G401 (cell line): ENCODE data around the gene CPLX1. TPM values are rescaled to one million over a fixed set of nuclear protein-coding genes. Genes with fewer than 3 reads are reported as not detected.
"Not testable (repeated sequence)": the region's sequence is repeated elsewhere in the genome, so short reads cannot be mapped to it uniquely, and the experiment has no call there.

Experiments used
- DNase-seq: peaks from one replicate; pipeline ENCODE4 v3.0.0-alpha.2; 2015; ENCODE audit warnings: low spot score
- in situ Hi-C: cut with HindIII; loops from 2 replicates; pipeline ENCODE4 v1.10.0; 2016; ENCODE audit warnings: low sequenced_read_pairs, mixed read lengths
- total RNA-seq: library from RNA; depleted of rRNA; stranded (reverse); fragments of >200 nt; shearing (Covaris generic); gene quantifications from 2 replicates; pipeline ENCODE4 v1.2.3, GENCODE V29; 2014

Gene CPLX1
- total RNA-seq, 1 experiment from 2014 or later = 4.7 TPM

DNA sequence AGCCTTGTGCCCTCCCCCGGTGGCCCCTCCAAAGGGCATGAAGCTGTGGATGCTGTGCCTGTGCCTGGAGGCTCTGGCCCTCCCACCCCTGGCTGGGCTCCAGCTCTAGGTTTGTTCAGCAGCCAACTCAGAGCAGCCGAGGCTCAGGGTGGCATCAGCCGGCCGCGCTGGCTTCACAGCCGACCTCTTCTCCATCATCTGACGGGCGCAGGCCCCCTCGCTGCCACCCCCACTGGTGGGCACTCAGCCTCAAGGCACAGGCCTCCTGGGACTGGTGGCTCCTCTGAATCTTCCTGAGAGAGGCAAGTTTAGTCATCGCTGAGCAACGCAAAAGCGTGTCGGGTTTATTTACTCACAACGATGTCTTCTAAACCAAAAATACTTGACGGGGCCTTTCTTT lies 74.3 kb downstream of the CPLX1 start:
- peak; percentile 71 for DNase-seq
- in situ Hi-C loops = no loop called here

DNA sequence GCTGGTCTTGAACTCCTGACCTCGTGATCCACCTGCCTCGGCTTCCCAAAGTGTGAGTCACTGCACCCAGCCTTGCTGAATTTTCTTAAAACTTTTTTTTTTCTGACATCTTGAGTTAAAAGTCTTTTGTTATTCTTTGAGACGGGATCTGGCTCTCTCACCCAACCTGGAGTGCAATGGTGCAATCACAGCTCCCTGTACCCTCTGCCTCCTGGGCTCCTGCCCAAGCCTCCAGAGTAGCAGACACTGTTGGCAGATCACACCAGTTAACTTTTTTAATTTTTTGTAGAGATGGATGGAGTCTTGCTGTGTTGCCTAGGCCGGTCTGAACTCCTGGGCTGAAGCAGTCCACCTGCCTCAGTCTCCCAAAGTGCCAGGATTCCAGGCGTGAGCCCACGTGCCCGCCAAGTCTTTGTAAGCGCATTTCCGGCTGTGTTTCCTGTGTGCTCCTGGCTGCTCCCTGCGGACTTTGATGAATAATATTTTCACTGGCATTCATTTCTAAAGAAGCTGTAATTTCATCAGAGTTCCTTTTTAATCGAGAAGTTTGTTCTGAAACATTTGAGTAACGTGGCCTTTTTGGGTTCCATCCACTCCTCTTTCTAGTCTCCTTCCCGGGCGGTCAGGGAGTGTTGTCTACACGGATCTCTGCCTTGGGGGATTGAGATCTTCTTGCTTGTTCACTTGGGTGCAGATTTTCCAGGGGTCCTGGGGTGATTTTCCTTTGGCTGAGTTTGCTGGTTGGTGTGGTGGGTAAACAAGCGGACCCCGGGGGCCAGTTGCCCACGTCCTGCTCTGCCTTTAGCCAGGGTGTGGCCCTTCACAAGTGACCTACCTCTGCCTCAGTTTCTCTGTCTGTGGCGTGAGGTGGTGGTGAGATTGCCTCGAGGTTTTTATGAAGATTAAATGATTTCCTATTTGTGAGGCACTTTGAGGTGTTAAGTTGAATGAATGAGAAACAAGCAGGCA lies 75.9 kb downstream of the CPLX1 start:
- in situ Hi-C loops = no loop called here
- DNase-seq = peak; percentile 61

DNA sequence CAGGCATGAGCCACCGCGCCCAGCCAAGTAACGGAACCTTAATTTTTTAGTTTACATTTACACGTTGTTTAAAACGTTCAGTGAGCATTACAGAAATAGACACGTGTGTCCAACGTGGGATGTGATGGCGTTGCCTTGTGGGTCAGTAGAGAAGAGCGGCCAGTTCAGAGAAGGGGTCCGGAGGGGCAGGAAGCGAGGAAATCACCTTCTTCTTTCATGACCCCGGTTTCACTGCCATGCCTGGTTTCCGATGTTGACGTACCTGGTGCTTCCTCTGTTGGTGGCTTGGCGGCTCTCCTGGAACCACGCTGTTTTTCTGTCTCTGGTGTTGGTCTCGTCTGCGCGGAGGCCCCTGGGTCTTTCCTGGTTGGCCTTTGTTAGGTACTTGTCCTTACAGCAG lies 77.5 kb downstream of the CPLX1 start:
- DNase-seq = no peak
- in situ Hi-C loops = no loop called here

DNA sequence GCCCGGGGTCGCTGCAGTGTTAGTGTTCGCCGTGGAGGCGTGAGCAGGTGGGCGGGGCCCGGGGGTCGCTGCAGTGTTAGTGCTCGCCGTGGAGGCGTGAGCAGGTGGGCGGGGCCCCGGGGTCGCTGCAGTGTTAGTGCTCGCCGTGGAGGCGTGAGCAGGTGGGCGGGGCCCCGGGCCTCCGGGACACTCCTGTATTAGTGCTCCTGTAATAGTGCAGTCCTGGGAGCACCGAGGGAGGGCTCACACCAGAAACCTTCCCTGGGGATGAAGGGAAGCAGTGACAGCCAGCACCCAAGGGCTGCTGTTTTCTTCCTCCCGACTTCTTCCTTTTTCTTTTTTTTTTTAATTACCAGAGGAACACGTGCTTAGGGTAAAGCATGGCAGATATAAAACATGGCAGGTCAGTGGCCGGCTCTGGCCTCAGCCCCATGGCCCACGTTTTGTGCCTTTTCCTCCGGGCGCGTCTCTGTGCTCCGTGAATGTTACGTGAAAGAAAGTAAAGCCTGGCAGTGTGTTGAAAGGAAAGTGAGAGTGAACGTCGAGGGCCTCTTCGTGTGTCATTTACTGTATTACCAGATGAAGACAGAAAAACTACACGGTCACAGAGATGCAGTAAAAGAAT lies 78.3 kb downstream of the CPLX1 start:
- no peak for DNase-seq
- in situ Hi-C loops = no loop called here

DNA sequence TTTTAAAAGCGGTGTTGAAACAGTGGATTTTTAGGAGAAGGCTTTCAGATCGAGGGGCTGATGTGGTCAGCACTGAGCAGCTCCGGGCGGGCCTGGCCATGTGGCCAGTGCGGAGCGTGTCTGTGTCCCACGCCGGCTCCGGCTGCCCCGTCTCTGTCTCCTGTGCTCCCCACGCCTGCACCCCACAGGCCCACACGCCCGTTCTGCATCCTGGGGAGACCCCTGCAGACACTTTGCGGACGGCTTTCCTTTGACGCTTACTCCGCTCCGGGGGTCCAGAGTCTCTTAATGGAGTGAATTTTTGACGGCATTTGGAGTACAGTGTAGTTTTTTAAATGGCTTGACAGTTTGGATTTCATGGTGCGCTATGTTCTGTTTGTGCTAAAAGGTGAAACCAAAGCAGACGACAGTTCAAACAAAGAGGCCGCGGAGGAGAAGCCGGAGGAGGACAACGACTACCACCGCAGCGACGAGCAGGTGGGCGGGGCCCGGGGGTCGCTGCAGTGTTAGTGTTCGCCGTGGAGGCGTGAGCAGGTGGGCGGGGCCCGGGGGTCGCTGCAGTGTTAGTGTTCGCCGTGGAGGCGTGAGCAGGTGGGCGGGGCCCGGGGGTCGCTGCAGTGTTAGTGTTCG lies 81.6 kb downstream of the CPLX1 start:
- in situ Hi-C loops = no loop called here
- no peak for DNase-seq

DNA sequence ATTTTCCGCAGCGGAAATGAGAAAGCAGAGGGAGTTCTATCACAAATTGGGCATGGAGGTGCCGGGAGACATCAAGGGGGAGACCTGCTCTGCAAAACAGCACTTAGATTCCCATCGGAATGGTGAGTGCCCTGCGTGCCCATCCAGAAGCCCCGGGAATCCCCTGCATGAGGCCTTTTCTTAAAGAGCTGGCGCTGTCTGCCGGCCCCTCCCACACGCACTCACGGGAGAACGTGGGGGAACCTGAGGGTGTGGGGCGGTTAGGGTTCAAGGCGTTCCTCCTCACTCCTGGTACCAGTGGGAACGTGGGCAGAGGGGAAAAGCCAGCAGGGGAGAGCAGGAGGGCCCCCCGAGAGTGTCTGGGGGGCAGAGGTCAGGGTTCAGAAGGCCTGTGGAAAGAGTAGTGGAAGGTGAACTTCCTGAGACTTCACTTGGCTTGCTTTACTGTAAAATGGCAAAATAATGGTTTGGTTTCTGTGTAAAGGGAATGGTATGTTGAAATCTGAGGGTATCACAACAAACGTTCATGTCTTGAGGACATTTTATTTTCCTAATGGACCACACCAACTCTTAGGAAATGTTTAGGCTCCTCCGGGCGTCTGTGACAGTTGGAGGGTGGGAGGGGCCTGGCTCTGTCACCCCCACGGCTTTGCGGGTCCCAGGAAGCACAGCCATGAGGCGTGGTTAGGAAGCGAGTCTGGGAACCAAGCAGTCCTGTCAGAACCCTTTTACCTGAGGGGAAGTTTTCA lies 82.3 kb downstream of the CPLX1 start:
- in situ Hi-C loops = no loop called here
- no peak for DNase-seq

DNA sequence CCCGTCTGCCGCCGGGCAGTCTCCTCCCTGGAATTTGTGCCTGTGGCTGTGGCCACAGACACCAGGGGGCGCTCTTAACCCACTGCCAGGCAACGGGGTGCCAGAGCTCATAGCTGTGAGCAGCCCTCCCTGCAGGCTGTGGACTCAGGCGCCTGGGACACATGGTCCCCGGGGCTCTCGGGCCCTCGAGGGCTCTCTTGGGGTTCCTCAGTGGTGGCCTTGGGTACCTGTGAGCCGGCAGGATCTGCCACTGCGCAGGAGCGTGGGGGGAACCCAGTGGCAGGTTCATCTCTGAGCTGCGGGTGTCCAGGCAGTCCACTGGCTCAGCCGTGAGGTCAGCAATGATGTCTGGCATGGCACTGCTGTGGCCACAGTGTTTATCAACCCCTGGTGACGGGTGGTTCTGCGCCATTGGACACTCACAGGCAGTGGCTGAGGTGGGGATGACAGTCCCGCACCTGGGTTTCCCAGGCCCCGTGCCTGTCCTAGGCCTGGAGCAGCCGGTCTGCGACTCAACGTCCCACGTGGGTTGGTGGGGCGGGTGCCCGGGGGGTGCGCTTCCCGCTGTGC lies 83.1 kb downstream of the CPLX1 start:
- in situ Hi-C loops = no loop called here
- peak; percentile 79 for DNase-seq

DNA sequence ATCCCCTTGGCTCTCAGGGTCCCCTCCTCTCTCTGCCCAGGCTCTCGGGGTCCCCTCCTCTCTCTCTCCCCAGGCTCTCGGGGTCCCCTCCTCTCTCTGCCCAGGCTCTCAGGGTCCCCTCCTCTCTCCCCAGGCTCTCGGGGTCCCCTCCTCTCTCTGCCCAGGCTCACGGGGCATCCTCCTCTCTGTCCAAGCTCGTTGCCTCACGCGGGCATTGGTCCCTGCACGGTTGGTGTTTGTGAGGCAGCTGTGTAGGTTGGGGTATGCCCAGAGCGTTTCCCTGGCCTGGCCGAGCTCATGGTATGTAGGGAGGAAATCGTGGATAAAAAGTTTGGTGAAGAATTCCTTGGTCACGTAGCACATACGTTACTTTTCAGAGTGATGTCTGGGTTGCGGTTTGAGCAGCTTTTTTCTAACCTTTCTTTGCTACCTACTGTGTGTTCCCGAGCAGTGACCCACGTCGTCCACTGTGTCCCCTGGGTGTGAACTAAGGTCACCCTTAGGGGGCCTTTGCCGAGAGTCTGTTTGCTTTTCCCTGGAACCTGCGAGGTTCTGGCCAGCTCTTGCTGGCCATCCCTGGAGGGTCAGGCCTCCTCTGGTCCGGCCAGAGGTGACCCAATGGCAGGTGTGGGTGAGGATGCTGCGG lies 83.7 kb downstream of the CPLX1 start:
- in situ Hi-C loops = no loop called here
- DNase-seq = no peak

DNA sequence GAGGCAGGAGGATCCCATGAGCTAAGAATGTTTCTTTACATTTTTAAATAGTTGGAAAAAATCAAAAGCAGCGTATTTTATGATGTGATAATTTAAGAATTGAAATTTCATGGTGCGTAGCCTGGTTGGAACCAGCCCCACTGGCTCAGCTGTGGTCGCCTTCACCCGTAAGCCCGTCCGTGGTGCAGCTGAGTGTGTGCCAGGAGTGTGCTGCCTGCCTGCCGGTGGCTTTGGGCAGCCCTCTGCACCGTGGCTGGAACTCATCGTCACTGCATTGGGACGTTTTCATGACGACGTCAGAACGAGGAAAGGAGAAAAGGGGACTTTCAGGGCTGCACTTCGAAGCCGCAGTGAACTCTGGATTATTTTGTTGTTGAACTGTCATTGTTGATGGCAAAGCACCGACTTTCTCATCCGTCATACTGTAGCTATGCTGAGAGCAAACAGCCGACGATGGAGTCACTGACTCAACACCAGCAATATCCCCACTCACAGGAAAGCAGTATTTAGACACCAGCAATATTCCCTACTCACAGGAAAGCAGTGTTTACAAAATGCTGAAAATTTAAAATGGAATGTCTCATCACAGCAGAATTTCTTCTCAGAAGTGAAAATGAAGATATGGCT lies 85.2 kb downstream of the CPLX1 start:
- DNase-seq = no peak
- in situ Hi-C loops = no loop called here

DNA sequence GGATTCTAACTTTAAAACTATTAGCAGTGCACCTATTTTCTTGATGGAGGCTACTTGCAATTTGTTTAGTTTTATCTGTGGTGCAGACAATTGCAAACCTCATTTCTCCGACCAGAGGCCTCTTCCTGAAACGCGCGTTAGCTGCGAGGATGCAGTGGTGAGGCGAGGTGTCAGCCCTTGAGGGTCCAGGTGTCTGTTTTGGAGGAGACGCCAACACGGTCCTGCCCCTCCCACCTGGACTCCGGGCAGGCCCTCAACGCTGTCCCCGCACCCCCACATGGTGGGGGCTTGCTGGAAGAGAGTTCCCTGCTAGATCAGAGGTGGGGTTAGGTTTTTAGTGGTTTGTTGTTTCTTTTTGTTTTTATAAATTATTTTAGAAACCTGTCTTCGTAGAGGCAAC lies 85.9 kb downstream of the CPLX1 start:
- no peak for DNase-seq
- in situ Hi-C loops = no loop called here

DNA sequence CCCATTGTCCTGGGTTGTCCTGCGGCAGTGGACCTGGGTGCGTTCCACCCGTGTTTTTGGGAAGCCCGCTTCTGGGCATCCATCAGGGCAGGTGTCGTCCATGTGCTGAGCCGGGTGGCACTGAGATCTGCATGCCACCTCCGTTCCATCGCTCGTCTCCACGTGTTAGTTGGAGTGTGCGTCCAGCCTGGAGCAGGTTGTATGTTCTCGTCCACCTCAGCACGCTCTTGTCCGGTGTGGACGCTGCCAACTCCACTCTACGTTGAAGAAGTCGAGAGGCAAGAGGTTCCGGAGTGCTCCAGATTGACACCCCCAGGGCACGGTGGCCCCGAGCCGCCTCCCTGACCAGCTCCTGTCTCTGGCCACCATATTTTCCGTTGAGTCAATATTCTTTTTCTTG lies 86.4 kb downstream of the CPLX1 start:
- no peak for DNase-seq
- in situ Hi-C loops = no loop called here

DNA sequence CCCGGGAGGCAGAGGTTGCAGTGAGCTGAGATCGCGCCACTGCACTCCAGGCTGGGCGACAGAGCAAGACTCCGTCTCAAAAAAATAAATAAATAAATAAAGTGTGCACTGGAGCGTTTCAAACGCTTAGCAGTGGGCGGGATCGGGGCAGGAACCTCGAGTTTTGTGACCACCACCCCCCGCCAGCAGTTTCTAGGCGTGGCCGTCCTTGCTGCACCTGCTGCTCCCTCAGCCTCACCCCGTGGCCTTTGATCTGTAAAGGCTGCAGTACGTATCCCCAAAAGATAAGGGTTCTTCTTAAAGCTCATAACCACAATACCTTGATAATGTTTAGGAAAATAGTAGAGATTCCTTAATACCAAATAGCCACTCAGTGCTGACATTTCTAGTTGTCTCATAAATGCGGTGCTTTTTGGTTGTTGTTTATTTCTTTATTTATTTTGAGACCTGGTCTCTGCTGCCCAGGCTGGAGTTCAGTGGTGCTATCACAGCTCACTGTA lies 87.1 kb downstream of the CPLX1 start:
- in situ Hi-C loops = no loop called here
- DNase-seq = no peak

DNA sequence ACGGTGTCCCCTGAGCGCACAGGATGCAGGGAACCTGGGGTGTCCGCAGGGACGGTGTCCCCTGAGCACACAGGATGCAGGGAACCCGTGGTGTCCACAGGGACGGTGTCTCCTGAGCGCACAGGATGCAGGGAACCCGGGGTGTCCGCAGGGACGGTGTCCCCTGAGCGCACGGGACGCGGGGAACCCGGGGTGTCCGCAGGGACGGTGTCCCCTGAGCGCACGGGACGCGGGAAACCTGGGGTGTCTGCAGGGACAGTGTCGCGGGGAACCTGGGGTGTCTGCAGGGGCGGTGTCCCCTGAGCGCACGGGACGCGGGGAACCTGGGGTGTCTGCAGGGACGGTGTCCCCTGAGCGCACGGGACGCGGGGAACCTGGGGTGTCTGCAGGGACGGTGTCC lies 89.4 kb downstream of the CPLX1 start:
- in situ Hi-C loops, DNase-seq: not testable (repeated sequence)

DNA sequence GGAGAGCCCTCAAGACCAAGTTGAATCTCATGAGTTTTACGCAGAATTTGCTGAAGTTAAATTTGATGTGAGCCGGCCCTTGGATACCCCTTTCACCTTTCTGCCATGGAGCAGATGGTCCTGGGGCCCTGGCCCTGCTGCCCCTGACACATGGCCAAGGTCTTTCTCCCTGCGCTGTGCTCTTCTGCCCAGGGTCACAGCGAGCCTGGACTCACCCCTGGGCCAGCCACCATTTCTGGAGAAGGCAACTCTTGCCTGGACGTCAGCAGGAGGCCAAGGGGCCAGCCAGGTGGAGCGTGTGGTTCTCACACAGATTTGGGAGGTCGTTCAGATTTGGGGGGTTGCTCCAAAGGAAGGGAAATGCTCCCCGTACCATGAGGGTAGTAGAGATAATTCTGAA lies 90.3 kb downstream of the CPLX1 start:
- in situ Hi-C loops = no loop called here

More for the DNA sequence above, 90.3 kb downstream of the CPLX1 start:
- DNase-seq = no peak
